HAP-1 (cell line): ENCODE results near the gene IL21.
A peak's percentile ranks its signal among the peaks of the same experiment; 100 is the strongest.
"Not testable (repeated sequence)": the region's sequence is repeated elsewhere in the genome, so short reads cannot be mapped to it uniquely, and the experiment has no call there.

Experiments
- DNase-seq, 2 experiments: peaks; one replicate each; pipeline ENCODE4 v3.0.0-alpha.2; 2016 to 2020; ENCODE audit warnings: low spot score in 2 of 2
- H3K27me3 ChIP-seq: fragments of 250-450 bp; sonication (Bioruptor Pico); 2 replicates; pipeline ENCODE4 v1.5.1; 2020; ENCODE audit warnings: low read depth, mild to moderate bottlenecking, moderate library complexity
- H3K36me3 ChIP-seq: fragments of 250-450 bp; sonication (Bioruptor Pico); replicated peaks from 2 replicates; pipeline ENCODE4 v1.5.1; 2020; ENCODE audit warnings: mild to moderate bottlenecking
- H3K4me1 ChIP-seq: fragments of 250-450 bp; sonication (Bioruptor Pico); 2 replicates; pipeline ENCODE4 v1.5.1; 2020; ENCODE audit warnings: mild to moderate bottlenecking
- H3K4me3 ChIP-seq: fragments of 250-450 bp; sonication (Bioruptor Pico); 2 replicates; pipeline ENCODE4 v1.5.1; 2020; ENCODE audit warnings: mild to moderate bottlenecking, moderate library complexity
- H3K9me3 ChIP-seq: fragments of 250-450 bp; sonication (Bioruptor Pico); 2 replicates; pipeline ENCODE4 v1.5.1; 2020; ENCODE audit warnings: mild to moderate bottlenecking, moderate library complexity
- in situ Hi-C: fragments of 300-500 bp; cut with MboI; formaldehyde crosslinking; loops from 3 replicates; pipeline ENCODE4 v1.14.3; 2020; ENCODE audit warnings: low sequenced_read_pairs, inconsistent platforms, mixed read lengths

The IL21 gene

GRCh38 chr4:122656583-122656982, 35.7 kb upstream of the IL21 start:
- H3K4me1 ChIP-seq, H3K27me3 ChIP-seq, DNase-seq, H3K4me3 ChIP-seq, H3K9me3 ChIP-seq, in situ Hi-C loops, H3K36me3 ChIP-seq: not testable (repeated sequence)

- Histone ChIP-seq H3K4me3 (no peak overlapping the region), H3K4me1 (no peaks in the 10 kb centered on the region), H3K27me3 (no peaks in the 10 kb centered on the region), H3K36me3 (no peaks in the 10 kb centered on the region), H3K9me3 (no peaks in the 10 kb centered on the region)
- in situ Hi-C loops, result no loop called here
- peak; percentile 25 to 58 for DNase-seq
Observed at GRCh38 chr4:122652379-122652778, 31.5 kb upstream of the IL21 start.

GRCh38 chr4:122650148-122650547, 29.3 kb upstream of the IL21 start:
- Histone ChIP-seq H3K27me3 (peaks cover 4% of the 10 kb centered on the region; the same call in 1 of the 2 replicates), H3K9me3 (no peaks in the 10 kb centered on the region), H3K4me3 (no peak overlapping the region), H3K4me1 (no peaks in the 10 kb centered on the region), H3K36me3 (no peaks in the 10 kb centered on the region)
- no peak for DNase-seq
- in situ Hi-C loops, result no loop called here

GRCh38 chr4:122647656-122648055, 26.8 kb upstream of the IL21 start:
- H3K36me3 ChIP-seq, result no peaks in the 10 kb centered on the region
- in situ Hi-C loops, result no loop called here
- no peaks in the 10 kb centered on the region for H3K9me3 ChIP-seq
- H3K4me1 ChIP-seq, result no peaks in the 10 kb centered on the region
- no peak for DNase-seq
- H3K27me3 ChIP-seq, result peaks cover 7% of the 10 kb centered on the region
- H3K4me3 ChIP-seq, result no peak overlapping the region

GRCh38 chr4:122643257-122643656, 22.4 kb upstream of the IL21 start:
- H3K4me3 ChIP-seq, result no peak overlapping the region
- H3K9me3 ChIP-seq, result no peaks in the 10 kb centered on the region
- DNase-seq, result no peak
- H3K27me3 ChIP-seq, result peaks cover 7% of the 10 kb centered on the region
- no peaks in the 10 kb centered on the region for H3K4me1 ChIP-seq
- in situ Hi-C loops, result no loop called here
- H3K36me3 ChIP-seq, result no peaks in the 10 kb centered on the region

- Histone ChIP-seq H3K4me3 (no peak overlapping the region), H3K27me3 (peaks cover 6% of the 10 kb centered on the region), H3K4me1 (peaks cover 3% of the 10 kb centered on the region; the same call in 1 of the 2 replicates), H3K36me3 (no peaks in the 10 kb centered on the region), H3K9me3 (no peaks in the 10 kb centered on the region)
- no peak for DNase-seq
- in situ Hi-C loops, result no loop called here
Observed at GRCh38 chr4:122639181-122639580, 18.3 kb upstream of the IL21 start.

GRCh38 chr4:122636697-122637096, 15.8 kb upstream of the IL21 start:
- H3K4me1 ChIP-seq, result peaks cover 3% of the 10 kb centered on the region; the same call in 1 of the 2 replicates
- H3K36me3 ChIP-seq, result no peaks in the 10 kb centered on the region
- DNase-seq, result no peak
- no peak overlapping the region for H3K4me3 ChIP-seq
- H3K27me3 ChIP-seq, result peaks cover 4% of the 10 kb centered on the region
- no peaks in the 10 kb centered on the region for H3K9me3 ChIP-seq
- in situ Hi-C loops, result no loop called here

- Histone ChIP-seq H3K9me3 (no peaks in the 10 kb centered on the region), H3K4me3 (no peak overlapping the region), H3K36me3 (no peaks in the 10 kb centered on the region), H3K4me1 (peaks cover 3% of the 10 kb centered on the region; the same call in 1 of the 2 replicates), H3K27me3 (peaks cover 8% of the 10 kb centered on the region)
- in situ Hi-C loops, result no loop called here
- DNase-seq, result no peak
Observed at GRCh38 chr4:122635205-122635604, 14.3 kb upstream of the IL21 start.

- DNase-seq, result no peak
- Histone ChIP-seq H3K4me3 (no peak overlapping the region), H3K4me1 (peaks cover 3% of the 10 kb centered on the region; the same call in 1 of the 2 replicates), H3K36me3 (no peaks in the 10 kb centered on the region), H3K9me3 (no peaks in the 10 kb centered on the region), H3K27me3 (peaks cover 9% of the 10 kb centered on the region)
- in situ Hi-C loops, result no loop called here
Observed at GRCh38 chr4:122633211-122633610, 12.3 kb upstream of the IL21 start.

GRCh38 chr4:122632396-122633143, 11.7 kb upstream of the IL21 start:
- DNase-seq, result no peak
- Histone ChIP-seq H3K4me1 (peaks cover 3% of the 10 kb centered on the region; the same call in 1 of the 2 replicates), H3K9me3 (no peaks in the 10 kb centered on the region), H3K36me3 (no peaks in the 10 kb centered on the region), H3K27me3 (peaks cover 7% of the 10 kb centered on the region), H3K4me3 (no peak overlapping the region)
- in situ Hi-C loops, result no loop called here

GRCh38 chr4:122625156-122625555, 4.3 kb upstream of the IL21 start:
- Histone ChIP-seq H3K9me3 (no peaks in the 10 kb centered on the region), H3K36me3 (no peaks in the 10 kb centered on the region), H3K4me3 (no peak overlapping the region), H3K27me3 (peaks cover 6% of the 10 kb centered on the region), H3K4me1 (no peaks in the 10 kb centered on the region)
- in situ Hi-C loops, result no loop called here
- DNase-seq, result no peak

GRCh38 chr4:122624205-122624604, 3.3 kb upstream of the IL21 start:
- Histone ChIP-seq H3K4me3 (no peak overlapping the region), H3K36me3 (no peaks in the 10 kb centered on the region), H3K27me3 (peaks cover 5% of the 10 kb centered on the region), H3K9me3 (no peaks in the 10 kb centered on the region), H3K4me1 (no peaks in the 10 kb centered on the region)
- in situ Hi-C loops, result no loop called here
- no peak for DNase-seq

- DNase-seq, result no peak
- no peaks in the 10 kb centered on the region for H3K36me3 ChIP-seq
- no peak overlapping the region for H3K4me3 ChIP-seq
- in situ Hi-C loops, result no loop called here
- peaks cover 5% of the 10 kb centered on the region for H3K27me3 ChIP-seq
- no peaks in the 10 kb centered on the region for H3K9me3 ChIP-seq
- H3K4me1 ChIP-seq, result no peaks in the 10 kb centered on the region
Observed at GRCh38 chr4:122623637-122624166, 2.8 kb upstream of the IL21 start.

- Histone ChIP-seq H3K4me1 (no peaks in the 10 kb centered on the region), H3K9me3 (no peaks in the 10 kb centered on the region), H3K36me3 (no peaks in the 10 kb centered on the region), H3K4me3 (no peak overlapping the region), H3K27me3 (peaks cover 4% of the 10 kb centered on the region)
- in situ Hi-C loops, result no loop called here
- no peak for DNase-seq
Observed at GRCh38 chr4:122622400-122622799, 1.5 kb upstream of the IL21 start.
